Measurements from ENCODE around the gene KLHDC8A.

- no peak for TF ChIP-seq POLR2A (IDR thresholded peaks at IDR 0.05)
- TF ChIP-seq CTCF (IDR thresholded peaks at IDR 0.05): no peak
Observed at GRCh38 chr1:205338011-205338410, 18.7 kb downstream of the KLHDC8A start.
